ENCODE results near the gene ARL15. TPM values are rescaled to one million over a fixed set of nuclear protein-coding genes. Genes with fewer than 3 reads are reported as not detected.
A peak's percentile ranks its signal among the peaks of the same experiment; 100 is the strongest.

The ARL15 gene
- total and polyA plus RNA-seq, 9 of the 15 experiments (the other 6 are each of a cell fraction or from before 2014, with no cell fraction given) = 18.5 to 80.4 (median 57.0) TPM

GRCh38 chr5:54273715-54274114 lies 36.7 kb downstream of the ARL15 start (continued):
- no peak for TF ChIP-seq PHF20 (IDR thresholded peaks at IDR 0.05; ENCODE audit: partially characterized antibody)
- no peak for TF ChIP-seq CBX5 (IDR thresholded peaks at IDR 0.05; ENCODE audit: borderline replicate concordance, low read depth)
- TF ChIP-seq U2AF2 (optimal IDR thresholded peaks at IDR 0.05; ENCODE audit: low read depth, low read length) = no peak
- TF ChIP-seq ZFP36 (IDR thresholded peaks at IDR 0.05; ENCODE audit: low read depth, low read length, partially characterized antibody) = no peak
- no peak for TF ChIP-seq KDM5B (IDR thresholded peaks at IDR 0.05; ENCODE audit: insufficient replicate concordance, low read depth, low read length)
- TF ChIP-seq ZNF507 (tag; conservative IDR thresholded peaks at IDR 0.05) = no peak
- no peak for TF ChIP-seq HLTF (IDR thresholded peaks at IDR 0.05)
- TF ChIP-seq PTRF (tag; IDR thresholded peaks at IDR 0.05) = no peak
- TF ChIP-seq PRDM10 (IDR thresholded peaks at IDR 0.05; ENCODE audit: partially characterized antibody) = no peak
- no peak for TF ChIP-seq ZBTB5 (IDR thresholded peaks at IDR 0.05)
- no peak for TF ChIP-seq PHF8 (IDR thresholded peaks at IDR 0.05; ENCODE audit: borderline replicate concordance, low read length)
- TF ChIP-seq ZBTB26 (CRISPR knock-in tag; IDR thresholded peaks at IDR 0.05) = no peak
- TF ChIP-seq ZFP30 (CRISPR knock-in tag; IDR thresholded peaks at IDR 0.05; ENCODE audit: borderline replicate concordance) = no peak
- TF ChIP-seq ZNF586 (CRISPR knock-in tag; conservative IDR thresholded peaks at IDR 0.05) = no peak
- no peak for TF ChIP-seq DNMT1 (IDR thresholded peaks at IDR 0.05)
- no peak for TF ChIP-seq MAZ (CRISPR knock-in tag; conservative IDR thresholded peaks at IDR 0.05 in 1 of 2, IDR thresholded peaks at IDR 0.05 in 1 of 2)
- no peak for TF ChIP-seq RAD21 (CRISPR knock-in tag; conservative IDR thresholded peaks at IDR 0.05 in 1 of 2, IDR thresholded peaks at IDR 0.05 in 1 of 2)
- peak; percentile 33; the same call in 1 of the 2 replicates for TF ChIP-seq MAFF (IDR thresholded peaks at IDR 0.05; ENCODE audit: low read length)
- TF ChIP-seq CHD2 (IDR thresholded peaks at IDR 0.05; ENCODE audit: low read depth, low read length) = no peak
- TF ChIP-seq FOXA3 (CRISPR knock-in tag; conservative IDR thresholded peaks at IDR 0.05 in 1 of 2, IDR thresholded peaks at IDR 0.05 in 1 of 2) = no peak

Measured in K562 (cell line).